Measurements from ENCODE around the gene ZWILCH.

GRCh38 chr15:66578286-66578875, 73.3 kb downstream of the ZWILCH start:
- TF ChIP-seq EZH2 (IDR thresholded peaks at IDR 0.05; ENCODE audit: insufficient read depth, poor library complexity, severe bottlenecking) (no peak), EZH2phosphoT487 (IDR thresholded peaks at IDR 0.05; ENCODE audit: insufficient read depth, low read depth) (no peak)
